LNCAP (cell line): Measurements from ENCODE around the gene ENOPH1.

Experiments
- CTCF ChIP-seq: fragments of 450-650 bp; IDR thresholded peaks from 2 replicates; pipeline ENCODE4 v1.5.1; 2017; ENCODE audit warnings: mild to moderate bottlenecking

The ENOPH1 gene

GRCh38 chr4:82508806-82509428, 78.5 kb downstream of the ENOPH1 start:
- TF ChIP-seq CTCF, result no peak

GRCh38 chr4:82510216-82510615, 79.8 kb downstream of the ENOPH1 start:
- TF ChIP-seq CTCF, result no peak
